ENCODE data around the gene ARSJ.
"Not testable (repeated sequence)": the region's sequence is repeated elsewhere in the genome, so short reads cannot be mapped to it uniquely, and the experiment has no call there.

The ARSJ gene

DNA sequence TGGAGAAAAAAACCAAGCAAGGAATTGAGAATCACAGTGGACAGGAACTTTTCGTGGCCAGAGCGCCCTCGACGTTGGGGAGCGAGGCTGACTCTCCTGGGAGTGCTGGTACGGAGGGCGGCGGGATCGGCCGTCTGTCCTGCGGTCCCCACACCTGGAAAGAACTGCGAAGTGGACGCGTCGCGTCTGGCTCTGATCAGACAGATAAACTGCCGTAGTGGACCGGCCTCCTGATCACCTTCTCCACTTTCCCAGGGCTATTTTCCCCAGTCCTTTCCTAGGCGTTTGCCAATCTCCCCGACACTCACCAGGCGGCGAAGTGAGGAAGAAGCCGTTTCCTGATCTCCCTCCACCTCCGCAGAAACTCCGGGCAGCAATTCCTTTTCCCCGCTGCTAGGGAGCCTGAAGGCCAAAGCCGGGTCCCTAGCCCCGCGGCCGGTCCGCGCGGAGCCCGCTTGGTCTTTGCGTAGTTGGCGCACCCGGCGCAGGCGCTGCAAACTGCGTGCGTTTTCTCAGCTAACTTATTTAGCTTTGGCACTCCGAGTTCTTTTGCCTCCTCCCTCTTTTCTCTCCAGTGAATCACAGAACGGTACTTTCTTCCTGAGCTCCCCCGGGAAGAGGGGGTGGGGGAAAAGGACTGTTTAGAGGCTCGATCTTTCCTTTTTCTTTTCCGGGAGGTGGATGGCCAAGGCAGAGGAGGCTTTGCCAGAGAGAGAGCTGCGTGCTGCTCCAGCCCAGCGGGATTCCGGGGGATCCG is at the start of gene ARSJ:
Gene ARSJ, minus strand, starts transcription at position 500 of the 757 bp plus-strand sequence. CDS start 813 bp downstream, outside the sequence.
- Histone ChIP-seq H3K9me3 (ENCODE audit: control insufficient read depth, low read length) (no peaks in the 10 kb centered on the region), H3K4me1 (ENCODE audit: control insufficient read depth, insufficient read depth, low read length) (no peaks in the 10 kb centered on the region), H3K27me3 (ENCODE audit: control insufficient read depth, insufficient read depth, low read length) (no peaks in the 10 kb centered on the region), H3K4me3 (ENCODE audit: low read length) (peak within 1 kb of the TSS; percentile 89), H3K36me3 (ENCODE audit: control insufficient read depth, insufficient read depth, low read length) (no peaks in the 10 kb centered on the region), H3K9ac (ENCODE audit: low read length) (peak within 1 kb of the TSS; percentile 82)

DNA sequence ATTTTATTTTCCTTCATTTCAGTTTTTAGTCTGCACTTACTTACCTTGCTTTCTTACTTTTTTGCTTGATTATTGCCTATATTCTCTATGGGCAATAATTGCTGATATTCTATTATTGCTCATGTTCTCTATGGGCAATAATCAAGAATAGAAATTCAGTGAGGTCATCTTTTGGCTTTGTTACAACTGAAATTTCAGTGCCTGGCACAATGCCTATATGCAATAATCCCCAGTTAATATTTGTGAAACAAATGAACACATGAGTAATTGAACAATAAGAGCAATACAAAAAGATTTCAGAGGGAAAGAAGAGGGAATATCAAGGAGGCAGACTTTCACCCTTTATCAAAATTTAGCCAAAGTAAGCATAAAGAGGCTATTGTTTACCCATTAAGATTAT is 48.6 kb upstream of the ARSJ start:
- H3K36me3 ChIP-seq (ENCODE audit: control insufficient read depth, insufficient read depth, low read length), result no peaks in the 10 kb centered on the region
- no peaks in the 10 kb centered on the region for H3K27me3 ChIP-seq (ENCODE audit: control insufficient read depth, insufficient read depth, low read length)
- H3K4me3 ChIP-seq (ENCODE audit: low read length), result no peak overlapping the region
- peaks cover 16% of the 10 kb centered on the region for H3K4me1 ChIP-seq (ENCODE audit: control insufficient read depth, insufficient read depth, low read length)
- H3K9ac ChIP-seq (ENCODE audit: low read length), result no peak overlapping the region
- H3K9me3 ChIP-seq (ENCODE audit: control insufficient read depth, low read length), result no peaks in the 10 kb centered on the region

DNA sequence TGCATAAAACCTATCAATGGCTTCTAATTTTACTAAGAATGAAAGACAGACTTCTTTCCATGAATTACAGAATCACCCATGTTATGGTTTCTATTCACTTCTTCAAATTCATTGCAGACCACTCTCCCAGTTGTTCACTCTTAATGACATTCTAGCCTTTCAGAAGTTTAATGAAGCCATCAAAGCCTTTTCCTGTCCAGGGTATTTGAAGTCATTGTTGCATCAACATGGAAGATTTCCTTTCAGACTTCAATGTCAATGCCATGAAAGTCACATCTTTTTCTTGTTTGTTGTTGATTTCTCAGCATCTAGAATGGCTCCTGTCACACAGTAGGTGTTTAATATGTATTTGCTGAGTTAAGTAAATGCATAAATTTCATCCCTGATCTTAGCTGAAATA is 48.1 kb upstream of the ARSJ start:
- Histone ChIP-seq H3K27me3 (ENCODE audit: control insufficient read depth, insufficient read depth, low read length) (no peaks in the 10 kb centered on the region), H3K36me3 (ENCODE audit: control insufficient read depth, insufficient read depth, low read length) (no peaks in the 10 kb centered on the region), H3K9me3 (ENCODE audit: control insufficient read depth, low read length) (no peaks in the 10 kb centered on the region), H3K9ac (ENCODE audit: low read length) (no peak overlapping the region), H3K4me1 (ENCODE audit: control insufficient read depth, insufficient read depth, low read length) (peaks cover 16% of the 10 kb centered on the region), H3K4me3 (ENCODE audit: low read length) (no peak overlapping the region)

GRCh38 chr4:114026447-114026846 is 47.0 kb upstream of the ARSJ start:
- peaks cover 16% of the 10 kb centered on the region for H3K4me1 ChIP-seq (ENCODE audit: control insufficient read depth, insufficient read depth, low read length)
- H3K9ac ChIP-seq (ENCODE audit: low read length), result no peak overlapping the region
- no peak overlapping the region for H3K4me3 ChIP-seq (ENCODE audit: low read length)
- no peaks in the 10 kb centered on the region for H3K27me3 ChIP-seq (ENCODE audit: control insufficient read depth, insufficient read depth, low read length)
- no peaks in the 10 kb centered on the region for H3K9me3 ChIP-seq (ENCODE audit: control insufficient read depth, low read length)
- no peaks in the 10 kb centered on the region for H3K36me3 ChIP-seq (ENCODE audit: control insufficient read depth, insufficient read depth, low read length)

- Histone ChIP-seq H3K4me3 (ENCODE audit: low read length) (no peak overlapping the region), H3K4me1 (ENCODE audit: control insufficient read depth, insufficient read depth, low read length) (peaks cover 20% of the 10 kb centered on the region), H3K36me3 (ENCODE audit: control insufficient read depth, insufficient read depth, low read length) (no peaks in the 10 kb centered on the region), H3K27me3 (ENCODE audit: control insufficient read depth, insufficient read depth, low read length) (no peaks in the 10 kb centered on the region), H3K9me3 (ENCODE audit: control insufficient read depth, low read length) (no peaks in the 10 kb centered on the region), H3K9ac (ENCODE audit: low read length) (no peak overlapping the region)
Observed at GRCh38 chr4:114025176-114025777, 45.8 kb upstream of the ARSJ start.

GRCh38 chr4:114021451-114021850 is 42.0 kb upstream of the ARSJ start:
- Histone ChIP-seq H3K36me3 (ENCODE audit: control insufficient read depth, insufficient read depth, low read length) (no peaks in the 10 kb centered on the region), H3K4me1 (ENCODE audit: control insufficient read depth, insufficient read depth, low read length) (peaks cover 18% of the 10 kb centered on the region), H3K4me3 (ENCODE audit: low read length) (no peak overlapping the region), H3K9ac (ENCODE audit: low read length) (no peak overlapping the region), H3K9me3 (ENCODE audit: control insufficient read depth, low read length) (no peaks in the 10 kb centered on the region), H3K27me3 (ENCODE audit: control insufficient read depth, insufficient read depth, low read length) (no peaks in the 10 kb centered on the region)

- H3K9me3 ChIP-seq (ENCODE audit: control insufficient read depth, low read length), result no peaks in the 10 kb centered on the region
- no peaks in the 10 kb centered on the region for H3K27me3 ChIP-seq (ENCODE audit: control insufficient read depth, insufficient read depth, low read length)
- H3K9ac ChIP-seq (ENCODE audit: low read length), result no peak overlapping the region
- peaks cover 7% of the 10 kb centered on the region for H3K4me1 ChIP-seq (ENCODE audit: control insufficient read depth, insufficient read depth, low read length)
- no peak overlapping the region for H3K4me3 ChIP-seq (ENCODE audit: low read length)
- no peaks in the 10 kb centered on the region for H3K36me3 ChIP-seq (ENCODE audit: control insufficient read depth, insufficient read depth, low read length)
Observed at GRCh38 chr4:114019969-114020358, 40.5 kb upstream of the ARSJ start.

DNA sequence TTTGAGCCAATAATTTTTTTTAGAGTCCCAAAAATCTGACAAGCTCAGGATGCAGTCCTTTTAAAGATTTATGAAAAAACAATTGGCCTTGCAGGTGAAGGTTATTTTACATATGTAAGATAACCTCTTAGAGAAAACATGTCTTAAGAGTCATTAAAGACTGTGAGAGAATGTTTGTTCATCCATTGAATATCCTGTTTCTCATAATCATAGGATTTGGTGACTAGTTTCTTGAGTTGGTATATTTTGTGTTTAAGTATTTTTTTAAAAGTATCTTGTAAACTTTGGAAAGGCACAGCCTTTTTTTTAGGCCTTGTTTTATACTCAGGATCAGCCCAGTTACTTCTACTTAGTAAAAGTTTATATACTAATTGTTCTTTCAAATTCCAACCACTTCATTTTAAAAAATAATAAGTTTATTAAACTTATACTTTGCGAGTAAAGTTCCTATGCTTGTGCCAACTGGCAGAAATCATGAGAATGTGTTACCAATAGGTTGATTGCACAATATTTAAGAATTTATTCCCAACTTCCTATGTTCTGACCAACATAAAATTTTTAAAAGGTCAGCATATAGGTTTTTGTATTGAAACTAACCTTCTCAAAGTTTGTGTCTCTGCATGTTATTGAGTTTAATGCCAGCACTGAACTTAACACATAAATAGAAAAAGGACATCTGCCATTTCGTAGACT is 40.0 kb upstream of the ARSJ start:
- Histone ChIP-seq H3K4me3 (ENCODE audit: low read length) (no peak overlapping the region), H3K9me3 (ENCODE audit: control insufficient read depth, low read length) (no peaks in the 10 kb centered on the region), H3K36me3 (ENCODE audit: control insufficient read depth, insufficient read depth, low read length) (no peaks in the 10 kb centered on the region), H3K9ac (ENCODE audit: low read length) (no peak overlapping the region), H3K27me3 (ENCODE audit: control insufficient read depth, insufficient read depth, low read length) (no peaks in the 10 kb centered on the region), H3K4me1 (ENCODE audit: control insufficient read depth, insufficient read depth, low read length) (peaks cover 4% of the 10 kb centered on the region)

- peaks cover 16% of the 10 kb centered on the region for H3K4me1 ChIP-seq (ENCODE audit: control insufficient read depth, insufficient read depth, low read length)
- no peak overlapping the region for H3K9ac ChIP-seq (ENCODE audit: low read length)
- no peak overlapping the region for H3K4me3 ChIP-seq (ENCODE audit: low read length)
- no peaks in the 10 kb centered on the region for H3K9me3 ChIP-seq (ENCODE audit: control insufficient read depth, low read length)
- no peaks in the 10 kb centered on the region for H3K36me3 ChIP-seq (ENCODE audit: control insufficient read depth, insufficient read depth, low read length)
- no peaks in the 10 kb centered on the region for H3K27me3 ChIP-seq (ENCODE audit: control insufficient read depth, insufficient read depth, low read length)
Observed at GRCh38 chr4:114017120-114017917, 37.9 kb upstream of the ARSJ start.

DNA sequence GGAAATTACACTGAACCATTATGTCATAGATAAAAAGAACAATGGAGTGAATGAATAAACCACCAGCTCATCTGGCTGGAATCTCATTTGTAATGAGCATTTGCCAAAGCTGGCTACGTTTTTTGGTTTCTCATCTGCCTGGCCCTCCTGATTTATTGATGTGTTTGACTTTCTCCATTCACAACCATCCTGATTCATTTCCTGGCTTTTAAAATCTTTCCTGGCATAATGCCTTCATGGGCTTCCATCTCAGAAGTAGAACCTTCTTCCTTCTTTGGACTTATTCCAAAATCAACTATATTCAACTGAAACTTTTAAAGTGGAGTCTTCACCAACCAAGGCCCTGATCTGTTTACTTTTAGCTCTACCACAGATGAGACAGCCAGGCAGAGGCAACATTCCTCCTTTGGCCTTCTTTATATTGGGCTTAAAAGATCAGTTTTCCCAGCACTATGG is 36.0 kb upstream of the ARSJ start:
- peaks cover 13% of the 10 kb centered on the region for H3K4me1 ChIP-seq (ENCODE audit: control insufficient read depth, insufficient read depth, low read length)
- no peaks in the 10 kb centered on the region for H3K9me3 ChIP-seq (ENCODE audit: control insufficient read depth, low read length)
- H3K4me3 ChIP-seq (ENCODE audit: low read length), result no peak overlapping the region
- no peak overlapping the region for H3K9ac ChIP-seq (ENCODE audit: low read length)
- H3K36me3 ChIP-seq (ENCODE audit: control insufficient read depth, insufficient read depth, low read length), result no peaks in the 10 kb centered on the region
- H3K27me3 ChIP-seq (ENCODE audit: control insufficient read depth, insufficient read depth, low read length), result no peaks in the 10 kb centered on the region

- not testable (repeated sequence) for H3K9me3 ChIP-seq (ENCODE audit: control insufficient read depth, low read length); H3K36me3 ChIP-seq (ENCODE audit: control insufficient read depth, insufficient read depth, low read length); H3K27me3 ChIP-seq (ENCODE audit: control insufficient read depth, insufficient read depth, low read length); H3K4me3 ChIP-seq (ENCODE audit: low read length); H3K9ac ChIP-seq (ENCODE audit: low read length)
- peaks cover 13% of the 10 kb centered on the region for H3K4me1 ChIP-seq (ENCODE audit: control insufficient read depth, insufficient read depth, low read length)
Observed at GRCh38 chr4:114013201-114013600, 33.8 kb upstream of the ARSJ start.
